RWPE2 (cell line): ENCODE results near the gene STX1A.
"Not testable (repeated sequence)": the region's sequence is repeated elsewhere in the genome, so short reads cannot be mapped to it uniquely, and the experiment has no call there.

Source experiments
- ATAC-seq: fragments of 200-7000 bp; cut with Tn5 transposase; 3 replicates; pipeline ENCODE4 v1.9.1; 2021; ENCODE audit warnings: low read depth
- DNase-seq: peaks from one replicate; pipeline ENCODE4 v3.0.0-alpha.2; 2020; ENCODE audit warnings: low spot score
- H3K27ac ChIP-seq: fragments of 450-650 bp; 2 replicates; pipeline ENCODE4 v1.5.1; 2017; ENCODE audit warnings: mild to moderate bottlenecking; ENCODE audit not compliant: poor library complexity, severe bottlenecking
- H3K27me3 ChIP-seq: fragments of 250-450 bp; sonication (Bioruptor Pico); 2 replicates; pipeline ENCODE4 v1.5.1; 2021; ENCODE audit warnings: mild to moderate bottlenecking, moderate library complexity; ENCODE audit not compliant: insufficient read depth, poor library complexity, severe bottlenecking
- H3K36me3 ChIP-seq: fragments of 250-450 bp; sonication (Bioruptor Pico); 2 replicates; pipeline ENCODE4 v1.5.1; 2020; ENCODE audit warnings: low read depth, mild to moderate bottlenecking, moderate library complexity
- H3K4me1 ChIP-seq: fragments of 250-450 bp; sonication (Bioruptor Pico); 2 replicates; pipeline ENCODE4 v1.5.1; 2021; ENCODE audit warnings: mild to moderate bottlenecking, moderate library complexity; ENCODE audit not compliant: insufficient read depth, poor library complexity, severe bottlenecking
- H3K4me3 ChIP-seq: fragments of 250-450 bp; sonication (Bioruptor Pico); 2 replicates; pipeline ENCODE4 v1.5.1; 2021; ENCODE audit warnings: mild to moderate bottlenecking, moderate library complexity; ENCODE audit not compliant: severe bottlenecking
- H3K9me3 ChIP-seq: fragments of 250-450 bp; sonication (Bioruptor Pico); 2 replicates; pipeline ENCODE4 v1.5.1; 2021; ENCODE audit warnings: mild to moderate bottlenecking, moderate library complexity; ENCODE audit not compliant: severe bottlenecking
- TF ChIP-seq, protein P1 (sequence below): fragments of 450-650 bp; IDR thresholded peaks from one replicate; pipeline ENCODE4 v1.5.1; 2017; ENCODE audit warnings: mild to moderate bottlenecking, moderate library complexity; ENCODE audit not compliant: poor library complexity, severe bottlenecking

Gene STX1A

DNA sequence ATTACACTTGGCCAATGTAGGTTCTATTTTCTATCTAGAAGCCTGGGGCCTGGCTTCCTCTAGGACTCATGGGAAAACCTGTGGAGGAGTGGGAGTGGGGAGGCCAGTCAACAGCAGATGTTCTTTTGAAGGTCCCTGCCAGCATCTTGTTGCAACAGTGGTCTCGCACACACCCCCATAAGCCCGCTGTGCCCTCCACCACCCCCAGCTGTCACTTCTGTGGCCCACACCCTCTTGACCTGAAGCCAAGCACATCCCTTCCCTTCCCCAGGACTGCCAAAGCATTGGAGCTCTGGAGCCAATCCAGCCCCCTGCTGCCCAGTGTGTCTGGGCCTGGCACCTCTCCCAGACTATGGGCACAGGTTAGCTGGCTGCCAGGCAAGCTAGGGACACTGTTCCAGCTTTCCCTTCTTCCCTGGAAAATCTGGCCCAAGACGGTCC is 1.9 kb upstream of the STX1A start:
- Histone ChIP-seq H3K4me1 (peaks cover 15% of the 10 kb centered on the region), H3K9me3 (no peaks in the 10 kb centered on the region), H3K27ac (no peak overlapping the region), H3K4me3 (no peak overlapping the region), H3K36me3 (peaks cover 4% of the 10 kb centered on the region; the same call in 1 of the 2 replicates), H3K27me3 (no peaks in the 10 kb centered on the region)
- DNase-seq (no peak), ATAC-seq (no peak)
- TF ChIP-seq, protein P1, sequence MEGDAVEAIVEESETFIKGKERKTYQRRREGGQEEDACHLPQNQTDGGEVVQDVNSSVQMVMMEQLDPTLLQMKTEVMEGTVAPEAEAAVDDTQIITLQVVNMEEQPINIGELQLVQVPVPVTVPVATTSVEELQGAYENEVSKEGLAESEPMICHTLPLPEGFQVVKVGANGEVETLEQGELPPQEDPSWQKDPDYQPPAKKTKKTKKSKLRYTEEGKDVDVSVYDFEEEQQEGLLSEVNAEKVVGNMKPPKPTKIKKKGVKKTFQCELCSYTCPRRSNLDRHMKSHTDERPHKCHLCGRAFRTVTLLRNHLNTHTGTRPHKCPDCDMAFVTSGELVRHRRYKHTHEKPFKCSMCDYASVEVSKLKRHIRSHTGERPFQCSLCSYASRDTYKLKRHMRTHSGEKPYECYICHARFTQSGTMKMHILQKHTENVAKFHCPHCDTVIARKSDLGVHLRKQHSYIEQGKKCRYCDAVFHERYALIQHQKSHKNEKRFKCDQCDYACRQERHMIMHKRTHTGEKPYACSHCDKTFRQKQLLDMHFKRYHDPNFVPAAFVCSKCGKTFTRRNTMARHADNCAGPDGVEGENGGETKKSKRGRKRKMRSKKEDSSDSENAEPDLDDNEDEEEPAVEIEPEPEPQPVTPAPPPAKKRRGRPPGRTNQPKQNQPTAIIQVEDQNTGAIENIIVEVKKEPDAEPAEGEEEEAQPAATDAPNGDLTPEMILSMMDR = no peak

DNA sequence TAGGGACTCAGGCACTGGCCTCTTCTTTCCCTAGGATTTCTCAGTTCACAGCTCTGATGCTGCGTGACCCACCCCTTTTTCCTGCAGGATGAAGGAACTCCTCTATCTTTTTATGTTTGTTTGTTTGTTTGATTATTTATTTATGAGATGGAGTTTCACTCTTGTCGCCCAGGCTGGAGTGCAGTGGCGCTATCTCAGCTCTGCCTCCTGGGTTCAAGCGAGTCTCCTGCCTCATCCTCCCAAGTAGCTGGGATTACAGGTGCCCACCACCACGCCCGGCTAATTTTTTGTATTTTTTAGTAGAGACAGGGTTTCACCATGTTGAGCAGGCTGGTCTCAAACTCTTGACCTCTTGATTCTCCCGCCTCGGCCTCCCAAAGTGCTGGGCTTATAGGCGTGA is 974 bp upstream of the STX1A start:
- Histone ChIP-seq H3K4me1 (peaks cover 22% of the 10 kb centered on the region), H3K36me3 (peaks cover 11% of the 10 kb centered on the region; the same call in 1 of the 2 replicates)
- not testable (repeated sequence) for H3K27me3 ChIP-seq, H3K27ac ChIP-seq, DNase-seq, H3K9me3 ChIP-seq, H3K4me3 ChIP-seq, ATAC-seq

DNA sequence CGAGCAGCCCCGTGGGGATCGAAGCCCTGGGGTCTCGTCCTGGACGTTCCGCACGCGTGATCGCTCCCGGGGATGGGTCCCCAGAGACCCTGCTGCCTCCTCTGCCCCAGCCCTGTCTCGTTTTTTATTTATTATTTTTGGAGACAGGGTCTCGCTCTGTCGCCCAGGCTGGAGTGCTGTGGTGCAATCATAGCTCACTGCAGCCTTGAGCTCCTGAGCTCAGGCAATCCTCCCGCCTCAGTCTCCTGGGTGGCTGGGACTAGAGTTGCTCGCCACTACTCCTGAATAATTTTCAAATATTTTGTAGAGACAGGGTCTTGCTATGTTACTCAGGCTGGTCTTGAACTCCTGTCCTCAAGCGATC is 319 bp upstream of the STX1A start:
- peak overlapping the region; percentile 95 for H3K4me3 ChIP-seq
- H3K27me3 ChIP-seq = no peaks in the 10 kb centered on the region
- no peak overlapping the region for H3K27ac ChIP-seq
- H3K9me3 ChIP-seq = no peaks in the 10 kb centered on the region
- peaks cover 13% of the 10 kb centered on the region; the same call in 1 of the 2 replicates for H3K36me3 ChIP-seq
- TF ChIP-seq, protein P1 = no peak
- peaks cover 28% of the 10 kb centered on the region for H3K4me1 ChIP-seq
- DNase-seq (no peak), ATAC-seq (no peak)

- no peaks in the 10 kb centered on the region for H3K27me3 ChIP-seq
- no peaks in the 10 kb centered on the region for H3K9me3 ChIP-seq
- H3K4me3 ChIP-seq = peak overlapping the region; percentile 95
- H3K36me3 ChIP-seq = peaks cover 24% of the 10 kb centered on the region
- H3K4me1 ChIP-seq = peaks cover 28% of the 10 kb centered on the region
- H3K27ac ChIP-seq = peak overlapping the region; percentile 66
- DNase-seq (no peak), ATAC-seq (no peak)
- TF ChIP-seq, protein P1 = no peak
Observed at GRCh38 chr7:73718438-73718881, 1.0 kb downstream of the STX1A start.

DNA sequence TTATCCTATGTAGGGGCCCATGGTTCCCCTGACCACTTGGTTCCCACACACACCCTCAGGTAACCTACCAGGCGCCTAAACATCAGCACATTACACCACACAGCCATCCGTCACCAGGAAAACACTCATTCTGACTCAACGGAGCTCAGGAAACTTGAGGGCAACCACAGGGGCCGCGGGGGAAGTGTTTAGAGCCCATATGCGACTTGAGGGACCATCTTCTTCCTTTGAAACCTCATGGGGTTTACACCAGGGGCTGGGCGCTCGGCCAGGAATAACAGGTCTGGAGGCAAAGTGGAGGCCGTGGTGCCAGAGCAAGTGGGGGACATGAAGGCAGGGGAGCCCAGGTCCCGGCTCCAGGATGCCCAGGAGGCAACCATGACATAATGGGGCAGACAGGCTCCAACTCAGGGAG is 1.5 kb downstream of the STX1A start:
- ATAC-seq (peak; percentile 50), DNase-seq (no peak)
- no peaks in the 10 kb centered on the region for H3K9me3 ChIP-seq
- H3K36me3 ChIP-seq = peaks cover 27% of the 10 kb centered on the region
- peak overlapping the region; percentile 95 for H3K4me3 ChIP-seq
- TF ChIP-seq, protein P1 = no peak
- peaks cover 28% of the 10 kb centered on the region for H3K4me1 ChIP-seq
- H3K27me3 ChIP-seq = no peaks in the 10 kb centered on the region
- peak overlapping the region; percentile 66 for H3K27ac ChIP-seq
